CD14-positive monocyte (primary cell): ENCODE results near the gene SLC6A1. TPM values are rescaled to one million over a fixed set of nuclear protein-coding genes. Genes with fewer than 3 reads are reported as not detected.

Experiments used
- DNase-seq, 3 donors: peaks; one replicate each; pipeline ENCODE4 v3.0.0-alpha.2; 2011 to 2022
- H2AFZ ChIP-seq: 2 replicates; pipeline ENCODE4 v1.6.0; 2012; ENCODE audit warnings: mild to moderate bottlenecking, low read depth, low read length, inconsistent platforms; ENCODE audit not compliant: insufficient read depth, poor library complexity, severe bottlenecking
- H3K27ac ChIP-seq, 2 donors: 1 replicate in 1 of 2; 2 replicates in 1 of 2; pipeline ENCODE4 v1.5.1; 2012 to 2013; ENCODE audit warnings: low read length in 2 of 2, control low read depth in 1 of 2, inconsistent platforms in 1 of 2, low read depth in 1 of 2, mild to moderate bottlenecking in 1 of 2
- H3K27me3 ChIP-seq, 2 donors: one replicate each; pipeline versions ENCODE4 v1.6.0 to v1.6.1; 2011 to 2013; ENCODE audit warnings: low read length in 2 of 2; ENCODE audit not compliant: control insufficient read depth in 2 of 2, insufficient read depth in 2 of 2
- H3K36me3 ChIP-seq, 2 donors: replicated peaks in 1 of 2; 1 replicate in 1 of 2; 2 replicates in 1 of 2; pipeline versions ENCODE4 v1.5.1 to v1.6.1; 2012 to 2013; ENCODE audit warnings: low read length in 2 of 2, control low read depth in 1 of 2, inconsistent platforms in 1 of 2, mild to moderate bottlenecking in 1 of 2; ENCODE audit not compliant: insufficient read depth in 2 of 2, control insufficient read depth in 1 of 2
- H3K4me1 ChIP-seq, 2 donors: 1 replicate in 1 of 2; 2 replicates in 1 of 2; pipeline versions ENCODE4 v1.5.1 to v1.6.1; 2012 to 2013; ENCODE audit warnings: low read length in 2 of 2, control low read depth in 1 of 2, inconsistent platforms in 1 of 2, mild to moderate bottlenecking in 1 of 2, moderate library complexity in 1 of 2; ENCODE audit not compliant: insufficient read depth in 2 of 2, control insufficient read depth in 1 of 2
- H3K4me2 ChIP-seq: replicated peaks from 2 replicates; pipeline ENCODE3; 2012; ENCODE audit warnings: low read length, moderate library complexity, mild to moderate bottlenecking; ENCODE audit not compliant: poor library complexity, severe bottlenecking; ENCODE audit errors: extremely low read depth
- H3K4me3 ChIP-seq, 3 experiments: fragments of 200-600 bp in 1 of 3; sonication (generic) in 1 of 3; replicated peaks in 1 of 3; 1 replicate in 2 of 3; 2 replicates in 1 of 3; pipeline ENCODE4 v1.5.1; 2011 to 2013; ENCODE audit warnings: low read length in 3 of 3, mild to moderate bottlenecking in 3 of 3, control low read depth in 2 of 3, low read depth in 2 of 3, inconsistent platforms in 1 of 3, moderate library complexity in 1 of 3
- H3K79me2 ChIP-seq: 2 replicates; pipeline ENCODE4 v1.6.0; 2012; ENCODE audit warnings: mild to moderate bottlenecking, control low read depth, inconsistent platforms, low read length, moderate library complexity; ENCODE audit not compliant: insufficient read depth
- H3K9ac ChIP-seq: 2 replicates; pipeline ENCODE4 v1.6.0; 2017; ENCODE audit warnings: low read length, mild to moderate bottlenecking; ENCODE audit not compliant: insufficient read depth, poor library complexity, severe bottlenecking
- H3K9me3 ChIP-seq, 2 donors: replicated peaks in 1 of 2; 1 replicate in 1 of 2; 2 replicates in 1 of 2; pipeline versions ENCODE4 v1.5.1 to v1.6.1; 2012 to 2013; ENCODE audit warnings: low read length in 2 of 2, control low read depth in 1 of 2; ENCODE audit not compliant: control insufficient read depth in 1 of 2, insufficient read depth in 1 of 2
- H4K20me1 ChIP-seq: 2 replicates; pipeline ENCODE4 v1.6.0; 2012; ENCODE audit warnings: mild to moderate bottlenecking, low read length, control low read depth, moderate library complexity; ENCODE audit not compliant: insufficient read depth
- H3K27ac Mint-ChIP-seq, 7 donors: one replicate each; pipeline ENCODE4 v1.8.0; 2020; ENCODE audit warnings: mild to moderate bottlenecking in 7 of 7, mixed read lengths in 7 of 7, moderate library complexity in 6 of 7, inconsistent platforms in 2 of 7
- H3K27me3 Mint-ChIP-seq, 3 donors: one replicate each; pipeline ENCODE4 v1.8.0; 2021 to 2022; ENCODE audit warnings: low read depth in 3 of 3, mild to moderate bottlenecking in 3 of 3, mixed read lengths in 3 of 3, moderate library complexity in 3 of 3, inconsistent platforms in 1 of 3
- H3K36me3 Mint-ChIP-seq, 2 donors: one replicate each; pipeline ENCODE4 v1.8.0; 2020; ENCODE audit warnings: mixed read lengths in 2 of 2, inconsistent platforms in 1 of 2, mild to moderate bottlenecking in 1 of 2
- H3K4me1 Mint-ChIP-seq: one replicate; pipeline ENCODE4 v1.8.0; 2020; ENCODE audit warnings: mild to moderate bottlenecking, mixed read lengths
- H3K4me3 Mint-ChIP-seq, 2 donors: one replicate each; pipeline ENCODE4 v1.8.0; 2020; ENCODE audit warnings: mild to moderate bottlenecking in 2 of 2, mixed read lengths in 2 of 2, moderate library complexity in 1 of 2
- H3K9me3 Mint-ChIP-seq, 7 donors: one replicate each; pipeline ENCODE4 v1.8.0; 2020 to 2022; ENCODE audit warnings: mixed read lengths in 7 of 7, mild to moderate bottlenecking in 6 of 7, moderate library complexity in 6 of 7, inconsistent platforms in 2 of 7
- WGBS: methylation state at CpG from one replicate; pipeline ENCODE4 v1.1.5; 2013; ENCODE audit warnings: missing lambda C conversion rate; ENCODE audit not compliant: insufficient coverage; 5-methylcytosine and 5-hydroxymethylcytosine counted together
- intact Hi-C, 2 donors: fragments of 100-400 bp; cut with micrococcal nuclease; formaldehyde crosslinking; loops; one replicate each; pipeline versions ENCODE4 v1.15.0 to v1.15.1; 2023
- polyA plus RNA-seq, 3 donors: library from polyadenylated mRNA; depleted of rRNA in 1 of 3; unstranded in 2 of 3; stranded (reverse) in 1 of 3; fragments of 300-500 nt in 2 of 3; fragments of >200 nt in 1 of 3; fragmentation: Illumina TruSeq in 2 of 3; gene quantifications; 1 replicate in 2 of 3; 2 replicates in 1 of 3; pipeline ENCODE4 v1.2.3, GENCODE V29; 2012 to 2021
- TF ChIP-seq, protein P1 (sequence below): fragments of 200-600 bp; IDR thresholded peaks from one replicate; pipeline ENCODE4 v1.8.0; 2022; ENCODE audit warnings: antibody characterized with exemption, mild to moderate bottlenecking

Gene SLC6A1
- polyA plus RNA-seq, 3 donors = not detected

DNA sequence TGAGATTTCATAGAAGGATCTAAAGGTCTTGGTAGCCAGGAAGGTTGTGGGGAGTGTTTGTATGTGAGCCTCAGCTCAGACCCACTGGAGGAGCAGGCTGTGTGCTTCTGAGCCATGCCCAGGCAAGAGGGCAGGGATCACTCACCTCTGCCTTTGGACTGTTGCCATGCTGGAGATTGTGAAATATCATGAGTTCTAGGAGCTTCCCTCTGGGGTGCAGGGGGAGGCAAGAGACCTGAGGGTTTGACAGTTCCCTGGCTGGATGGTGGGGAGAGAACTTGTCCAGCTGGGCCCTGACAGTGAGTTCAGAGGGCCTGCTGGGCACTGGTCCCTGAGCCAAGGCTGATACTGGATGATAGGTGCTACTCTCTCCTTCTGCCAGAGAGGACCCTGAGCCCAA lies 6.0 kb downstream of the SLC6A1 start:
- Mint-ChIP-seq H3K36me3 (no peaks in the 10 kb centered on the region), H3K27me3 (peaks cover 37 to 44% (median 44%) of the 10 kb centered on the region in 3 donors), H3K4me1 (no peaks in the 10 kb centered on the region), H3K9me3 (no peaks in the 10 kb centered on the region), H3K4me3 (no peak overlapping the region), H3K27ac (no peak overlapping the region)
- Histone ChIP-seq H3K9me3 (no peaks in the 10 kb centered on the region), H4K20me1 (no peaks in the 10 kb centered on the region), H3K4me2 (no peak overlapping the region), H3K27ac (no peak overlapping the region), H3K4me1 (no peaks in the 10 kb centered on the region), H3K79me2 (no peaks in the 10 kb centered on the region), H3K9ac (no peak overlapping the region), H2AFZ (no peak overlapping the region), H3K36me3 (no peaks in the 10 kb centered on the region), H3K4me3 (no peak overlapping the region), H3K27me3 (peaks cover 13 to 29% of the 10 kb centered on the region in 2 donors)
- DNase-seq = no peak
- intact Hi-C loops = no loop called here
- TF ChIP-seq, protein P1, sequence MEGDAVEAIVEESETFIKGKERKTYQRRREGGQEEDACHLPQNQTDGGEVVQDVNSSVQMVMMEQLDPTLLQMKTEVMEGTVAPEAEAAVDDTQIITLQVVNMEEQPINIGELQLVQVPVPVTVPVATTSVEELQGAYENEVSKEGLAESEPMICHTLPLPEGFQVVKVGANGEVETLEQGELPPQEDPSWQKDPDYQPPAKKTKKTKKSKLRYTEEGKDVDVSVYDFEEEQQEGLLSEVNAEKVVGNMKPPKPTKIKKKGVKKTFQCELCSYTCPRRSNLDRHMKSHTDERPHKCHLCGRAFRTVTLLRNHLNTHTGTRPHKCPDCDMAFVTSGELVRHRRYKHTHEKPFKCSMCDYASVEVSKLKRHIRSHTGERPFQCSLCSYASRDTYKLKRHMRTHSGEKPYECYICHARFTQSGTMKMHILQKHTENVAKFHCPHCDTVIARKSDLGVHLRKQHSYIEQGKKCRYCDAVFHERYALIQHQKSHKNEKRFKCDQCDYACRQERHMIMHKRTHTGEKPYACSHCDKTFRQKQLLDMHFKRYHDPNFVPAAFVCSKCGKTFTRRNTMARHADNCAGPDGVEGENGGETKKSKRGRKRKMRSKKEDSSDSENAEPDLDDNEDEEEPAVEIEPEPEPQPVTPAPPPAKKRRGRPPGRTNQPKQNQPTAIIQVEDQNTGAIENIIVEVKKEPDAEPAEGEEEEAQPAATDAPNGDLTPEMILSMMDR = no peak

- WGBS = 63% methylated on average over 10 of the region's 15 CpGs
- intact Hi-C loops = no loop called here
- H3K27me3 Mint-ChIP-seq = peaks cover 28 to 38% (median 35%) of the 10 kb centered on the region in 3 donors
- Histone ChIP-seq H3K9ac (no peak overlapping the region), H3K27me3 (peaks cover 7 to 20% of the 10 kb centered on the region in 2 donors), H2AFZ (no peak overlapping the region), H4K20me1 (no peaks in the 10 kb centered on the region), H3K9me3 (no peaks in the 10 kb centered on the region), H3K4me2 (no peak overlapping the region), H3K4me3 (no peak overlapping the region), H3K4me1 (no peaks in the 10 kb centered on the region), H3K79me2 (no peaks in the 10 kb centered on the region), H3K27ac (no peak overlapping the region), H3K36me3 (no peaks in the 10 kb centered on the region)
- no peaks in the 10 kb centered on the region for H3K4me1 Mint-ChIP-seq
- H3K9me3 Mint-ChIP-seq = no peaks in the 10 kb centered on the region
- no peak for DNase-seq
- H3K4me3 Mint-ChIP-seq = no peak overlapping the region
- no peak overlapping the region for H3K27ac Mint-ChIP-seq
- TF ChIP-seq, protein P1 = no peak
- H3K36me3 Mint-ChIP-seq = no peaks in the 10 kb centered on the region
These were observed 6.9 kb downstream of the SLC6A1 start for GRCh38 chr3:10999221-11000107.
